ENCODE data around the gene KRTAP5-7.

DNA sequence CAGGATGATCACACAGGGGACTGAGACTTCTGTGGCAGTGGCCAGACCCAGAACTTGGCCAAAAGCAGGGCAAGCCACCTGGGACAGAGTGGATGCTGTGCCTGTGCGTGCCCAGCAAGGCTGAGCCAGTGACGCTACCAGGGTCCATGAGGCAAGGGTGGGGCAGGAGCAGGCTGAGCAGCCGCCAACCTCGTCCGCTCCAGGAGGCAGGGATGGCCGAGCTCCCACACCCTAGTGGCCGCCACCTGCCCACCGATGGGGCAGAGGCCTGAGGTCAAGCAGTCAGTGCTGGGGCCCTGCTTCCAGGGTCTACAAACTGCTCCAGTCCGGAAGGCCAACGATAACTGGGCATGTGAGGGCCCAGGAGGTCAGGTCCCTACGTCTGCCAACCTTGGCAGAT lies 28.4 kb downstream of the KRTAP5-7 start:
- TF ChIP-seq RAD21 (conservative IDR thresholded peaks at IDR 0.05), result no peak
- TF ChIP-seq, protein P1, sequence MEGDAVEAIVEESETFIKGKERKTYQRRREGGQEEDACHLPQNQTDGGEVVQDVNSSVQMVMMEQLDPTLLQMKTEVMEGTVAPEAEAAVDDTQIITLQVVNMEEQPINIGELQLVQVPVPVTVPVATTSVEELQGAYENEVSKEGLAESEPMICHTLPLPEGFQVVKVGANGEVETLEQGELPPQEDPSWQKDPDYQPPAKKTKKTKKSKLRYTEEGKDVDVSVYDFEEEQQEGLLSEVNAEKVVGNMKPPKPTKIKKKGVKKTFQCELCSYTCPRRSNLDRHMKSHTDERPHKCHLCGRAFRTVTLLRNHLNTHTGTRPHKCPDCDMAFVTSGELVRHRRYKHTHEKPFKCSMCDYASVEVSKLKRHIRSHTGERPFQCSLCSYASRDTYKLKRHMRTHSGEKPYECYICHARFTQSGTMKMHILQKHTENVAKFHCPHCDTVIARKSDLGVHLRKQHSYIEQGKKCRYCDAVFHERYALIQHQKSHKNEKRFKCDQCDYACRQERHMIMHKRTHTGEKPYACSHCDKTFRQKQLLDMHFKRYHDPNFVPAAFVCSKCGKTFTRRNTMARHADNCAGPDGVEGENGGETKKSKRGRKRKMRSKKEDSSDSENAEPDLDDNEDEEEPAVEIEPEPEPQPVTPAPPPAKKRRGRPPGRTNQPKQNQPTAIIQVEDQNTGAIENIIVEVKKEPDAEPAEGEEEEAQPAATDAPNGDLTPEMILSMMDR (IDR thresholded peaks at IDR 0.05; ENCODE audit: poor library complexity, severe bottlenecking), result no peak

All from neural cell (in vitro differentiated cells).